GM18870 (cell line): Measurements from ENCODE around the gene UMODL1.

Experiments used
- ATAC-seq: cut with Tn5 transposase; IDR thresholded peaks from one replicate; pipeline ENCODE4 v1.9.1; 2021; ENCODE audit warnings: moderate library complexity; ENCODE audit not compliant: unreplicated experiment

The UMODL1 gene, protein sequence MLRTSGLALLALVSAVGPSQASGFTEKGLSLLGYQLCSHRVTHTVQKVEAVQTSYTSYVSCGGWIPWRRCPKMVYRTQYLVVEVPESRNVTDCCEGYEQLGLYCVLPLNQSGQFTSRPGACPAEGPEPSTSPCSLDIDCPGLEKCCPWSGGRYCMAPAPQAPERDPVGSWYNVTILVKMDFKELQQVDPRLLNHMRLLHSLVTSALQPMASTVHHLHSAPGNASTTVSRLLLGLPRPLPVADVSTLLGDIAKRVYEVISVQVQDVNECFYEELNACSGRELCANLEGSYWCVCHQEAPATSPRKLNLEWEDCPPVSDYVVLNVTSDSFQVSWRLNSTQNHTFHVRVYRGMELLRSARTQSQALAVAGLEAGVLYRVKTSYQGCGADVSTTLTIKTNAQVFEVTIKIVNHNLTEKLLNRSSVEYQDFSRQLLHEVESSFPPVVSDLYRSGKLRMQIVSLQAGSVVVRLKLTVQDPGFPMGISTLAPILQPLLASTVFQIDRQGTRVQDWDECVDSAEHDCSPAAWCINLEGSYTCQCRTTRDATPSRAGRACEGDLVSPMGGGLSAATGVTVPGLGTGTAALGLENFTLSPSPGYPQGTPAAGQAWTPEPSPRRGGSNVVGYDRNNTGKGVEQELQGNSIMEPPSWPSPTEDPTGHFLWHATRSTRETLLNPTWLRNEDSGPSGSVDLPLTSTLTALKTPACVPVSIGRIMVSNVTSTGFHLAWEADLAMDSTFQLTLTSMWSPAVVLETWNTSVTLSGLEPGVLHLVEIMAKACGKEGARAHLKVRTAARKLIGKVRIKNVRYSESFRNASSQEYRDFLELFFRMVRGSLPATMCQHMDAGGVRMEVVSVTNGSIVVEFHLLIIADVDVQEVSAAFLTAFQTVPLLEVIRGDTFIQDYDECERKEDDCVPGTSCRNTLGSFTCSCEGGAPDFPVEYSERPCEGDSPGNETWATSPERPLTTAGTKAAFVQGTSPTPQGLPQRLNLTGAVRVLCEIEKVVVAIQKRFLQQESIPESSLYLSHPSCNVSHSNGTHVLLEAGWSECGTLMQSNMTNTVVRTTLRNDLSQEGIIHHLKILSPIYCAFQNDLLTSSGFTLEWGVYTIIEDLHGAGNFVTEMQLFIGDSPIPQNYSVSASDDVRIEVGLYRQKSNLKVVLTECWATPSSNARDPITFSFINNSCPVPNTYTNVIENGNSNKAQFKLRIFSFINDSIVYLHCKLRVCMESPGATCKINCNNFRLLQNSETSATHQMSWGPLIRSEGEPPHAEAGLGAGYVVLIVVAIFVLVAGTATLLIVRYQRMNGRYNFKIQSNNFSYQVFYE

GRCh38 chr21:42071146-42071737, at the start of gene UMODL1:
UMODL1 (plus strand) TSS chr21:42071317; CDS start chr21:42071317, 0 bp downstream.
- no peak for ATAC-seq

DNA sequence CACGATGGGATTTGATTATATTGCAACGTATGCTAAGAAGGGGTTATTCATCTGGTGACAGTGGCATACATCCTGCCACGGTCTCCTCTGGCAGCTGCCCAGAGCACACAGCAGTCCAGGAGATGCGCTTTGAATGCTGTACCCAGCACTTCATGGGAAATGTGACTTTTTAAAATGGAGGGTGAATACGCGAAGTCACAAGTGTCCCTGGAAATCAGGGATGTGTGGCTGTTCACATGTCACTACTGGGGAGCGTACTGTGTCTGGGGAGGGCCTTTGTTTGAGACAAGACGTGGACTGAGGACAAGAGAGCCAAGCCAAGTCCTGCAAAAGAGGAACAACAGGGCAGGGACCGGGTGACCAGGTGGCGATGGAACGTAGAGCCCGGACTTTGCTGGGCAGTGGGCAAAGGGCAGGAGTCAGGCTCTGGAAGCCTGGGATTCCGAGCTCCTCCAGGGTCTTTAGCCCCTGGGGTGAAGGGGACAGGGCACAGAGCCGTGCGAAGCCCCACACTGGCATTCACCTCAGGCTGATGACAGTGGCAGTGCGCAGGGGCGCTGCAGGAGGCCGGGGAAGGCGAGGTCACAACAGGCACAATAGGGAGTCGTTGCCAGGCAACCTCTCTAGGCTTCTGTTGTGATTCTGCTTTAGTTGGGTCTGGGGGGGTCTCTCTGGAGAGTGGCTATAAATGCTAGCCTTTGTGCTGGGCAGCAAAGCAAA, 49.6 kb upstream of the UMODL1 start:
- ATAC-seq, result no peak

GRCh38 chr21:42022091-42022430, 49.1 kb upstream of the UMODL1 start:
- ATAC-seq, result no peak

DNA sequence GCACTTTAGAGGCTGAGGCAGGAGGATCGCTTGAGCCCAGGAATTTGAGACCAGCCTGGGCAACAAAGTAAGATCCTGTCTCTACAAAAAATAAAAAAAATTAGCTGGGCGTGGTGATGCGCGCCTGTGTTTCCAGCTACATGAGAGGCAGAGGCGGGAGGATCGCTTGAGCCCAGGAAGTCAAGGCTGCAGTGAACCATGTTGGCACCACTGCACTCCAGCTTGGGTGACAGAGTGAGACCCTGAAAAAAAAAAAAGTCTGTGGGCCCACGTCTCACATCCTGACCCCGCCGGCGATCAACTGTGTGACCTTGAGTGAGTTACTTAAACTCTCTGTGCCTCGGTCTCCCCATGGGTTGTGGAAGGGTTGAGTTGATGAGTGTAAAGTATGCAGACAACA, 48.2 kb upstream of the UMODL1 start:
- ATAC-seq, result no peak

- ATAC-seq, result no peak
These were observed 45.6 kb upstream of the UMODL1 start for GRCh38 chr21:42025376-42026081.

- ATAC-seq, result no peak
These were observed 45.1 kb upstream of the UMODL1 start for GRCh38 chr21:42026082-42026435.

DNA sequence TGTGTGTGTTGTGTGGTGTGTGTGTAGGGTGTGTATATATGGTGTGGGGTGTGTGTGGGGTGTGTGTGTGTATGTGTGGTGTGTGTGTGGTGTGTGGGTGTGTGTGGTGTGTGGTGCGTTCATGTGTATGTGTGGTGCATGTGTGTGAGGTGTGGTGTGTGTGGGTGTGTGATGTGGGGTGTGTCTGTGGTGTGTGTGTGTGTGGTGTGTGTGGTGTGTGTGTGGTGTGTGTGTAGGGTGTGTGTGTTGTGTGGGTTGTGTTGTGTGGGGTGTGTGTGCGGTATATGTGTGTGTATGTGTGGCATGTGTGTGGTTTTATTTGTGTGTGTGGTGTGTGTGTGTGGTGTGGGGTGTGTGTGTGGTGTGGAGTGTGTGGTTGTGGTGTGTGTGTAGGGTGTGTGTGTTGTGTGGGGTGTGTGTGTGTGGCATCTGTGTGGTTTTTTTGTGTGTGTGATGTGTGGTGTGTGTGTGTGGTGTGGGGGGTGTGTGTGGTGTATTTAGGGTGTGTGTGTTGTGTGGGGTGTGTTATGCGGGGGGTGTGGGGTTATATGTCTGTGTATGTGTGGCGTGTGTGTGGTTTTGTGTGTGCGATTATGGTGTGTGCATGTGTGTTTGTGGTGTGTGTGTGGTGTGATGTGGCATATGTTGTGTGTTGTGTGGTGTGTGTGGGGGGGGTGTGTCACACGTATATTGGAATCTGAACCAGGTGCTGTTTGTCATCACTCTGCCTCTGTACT, 43.9 kb upstream of the UMODL1 start:
- no peak for ATAC-seq

DNA sequence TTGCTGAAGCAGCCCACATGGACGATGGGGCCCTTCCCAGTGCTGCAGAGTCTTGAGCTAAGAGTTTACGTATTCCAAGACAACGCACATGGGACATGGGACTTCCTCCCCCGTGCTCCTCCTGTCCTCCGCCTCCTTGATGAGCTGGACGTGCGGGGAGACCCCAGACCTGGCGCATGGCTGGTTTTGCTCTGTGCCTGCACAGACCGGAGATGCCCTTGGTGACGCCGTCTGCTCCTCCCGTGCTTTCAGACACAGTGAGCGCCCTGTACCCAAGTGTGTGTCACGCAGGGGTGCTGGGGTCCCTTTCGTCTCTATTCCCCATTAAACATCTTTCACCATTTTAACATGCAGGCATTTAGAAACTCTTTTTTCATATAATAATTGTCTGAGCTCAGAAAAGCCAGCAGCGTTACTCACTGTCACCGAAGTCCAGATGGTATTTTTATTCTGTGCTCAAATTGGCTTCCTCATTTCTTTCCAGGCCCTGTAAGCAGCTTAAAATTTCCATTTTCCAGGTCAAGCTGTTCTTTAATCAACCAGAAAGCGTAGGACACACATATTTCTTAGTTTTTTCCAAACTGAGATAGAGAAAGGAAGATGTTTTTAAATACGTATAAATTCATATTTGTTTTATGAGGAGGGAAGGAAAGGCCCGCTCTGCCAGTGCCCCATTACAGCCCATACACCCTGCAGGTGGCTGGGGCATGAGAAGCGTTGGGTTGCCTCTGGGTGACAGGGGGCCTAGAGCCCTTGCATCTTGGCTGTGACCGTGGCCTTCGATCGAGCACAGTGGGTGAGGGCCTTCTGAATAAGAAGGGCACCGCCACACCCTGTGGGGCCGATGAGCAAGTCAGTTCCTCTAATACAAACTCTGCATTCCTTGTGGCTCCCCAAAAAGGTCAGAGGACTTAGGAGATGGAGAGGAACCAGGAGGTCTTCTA, 43.0 kb upstream of the UMODL1 start:
- ATAC-seq, result no peak

DNA sequence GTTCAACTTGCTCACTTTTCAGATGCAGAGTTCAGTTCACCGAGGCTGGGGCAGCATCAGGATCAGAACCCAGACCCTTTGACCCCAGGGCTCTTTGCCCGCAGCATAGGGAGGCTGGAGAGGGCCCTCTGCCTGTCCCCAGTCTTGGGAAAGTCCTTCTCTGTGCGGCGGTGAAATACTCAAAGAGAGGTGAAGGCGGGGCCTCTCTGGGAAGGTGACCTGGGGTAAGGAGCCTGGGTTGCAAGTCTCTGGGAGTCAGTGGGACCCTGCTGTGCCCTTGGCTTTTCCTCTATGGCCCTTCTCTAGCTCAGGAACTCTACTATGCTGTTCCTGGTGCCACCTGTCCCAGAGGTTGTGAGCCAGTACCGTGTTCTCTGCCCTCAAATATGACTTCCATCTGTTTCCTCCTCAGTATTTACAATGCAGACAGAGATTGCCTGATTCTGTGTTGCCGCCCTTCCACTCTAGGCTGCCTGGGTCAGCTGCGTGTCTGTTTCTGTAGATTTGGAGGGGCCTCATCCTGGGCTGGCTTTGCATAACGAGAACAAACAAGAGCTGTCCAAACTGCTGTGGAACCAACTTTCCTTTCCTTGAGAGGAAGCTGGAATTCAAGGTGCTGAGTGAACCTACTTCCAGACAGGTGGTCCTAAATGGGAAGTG, 42.2 kb upstream of the UMODL1 start:
- ATAC-seq, result no peak

- ATAC-seq, result no peak
These were observed 40.8 kb upstream of the UMODL1 start for GRCh38 chr21:42030311-42030710.

GRCh38 chr21:42031241-42031640, 39.9 kb upstream of the UMODL1 start:
- ATAC-seq, result no peak

GRCh38 chr21:42031816-42032215, 39.3 kb upstream of the UMODL1 start:
- ATAC-seq, result no peak

DNA sequence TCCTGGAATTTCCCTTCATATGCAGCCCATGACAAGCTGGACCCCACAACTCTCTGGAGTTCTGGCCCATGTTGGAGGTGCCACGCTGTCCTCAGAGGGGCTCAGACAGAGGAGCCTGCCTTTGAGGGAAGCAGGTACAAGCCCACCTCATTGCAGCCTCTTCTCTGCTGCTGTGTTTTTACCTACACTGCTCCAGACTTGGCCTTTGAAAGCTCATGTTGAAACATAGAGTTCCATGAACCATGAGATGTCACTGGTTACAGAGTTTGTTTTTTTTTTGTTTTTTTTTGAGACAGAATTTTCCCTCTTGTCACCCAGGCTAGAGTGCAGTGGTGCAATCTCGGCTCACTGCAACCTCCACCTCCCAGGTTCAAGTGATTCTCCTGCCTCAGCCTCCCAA, 38.9 kb upstream of the UMODL1 start:
- ATAC-seq, result no peak

DNA sequence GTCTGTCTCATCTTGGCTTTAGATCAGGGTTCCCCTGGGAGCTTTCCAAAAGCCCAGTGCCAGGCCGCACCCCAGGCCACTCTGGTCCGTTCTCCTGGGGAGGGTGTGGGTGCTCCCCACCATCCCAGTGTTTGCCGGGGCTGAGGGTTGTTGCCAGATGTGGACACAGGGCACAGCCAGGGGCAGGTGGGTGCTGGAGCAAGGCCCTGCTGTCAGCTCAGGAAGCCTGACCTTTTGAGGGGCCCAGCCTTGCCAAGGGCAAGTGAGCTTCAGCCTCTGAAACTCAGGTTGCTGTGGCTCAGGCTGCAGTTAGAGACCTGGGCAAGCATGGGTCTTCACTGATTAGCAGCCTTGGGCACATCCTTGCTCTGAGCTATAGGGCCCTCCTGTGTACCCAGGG, 38.1 kb upstream of the UMODL1 start:
- ATAC-seq, result no peak

DNA sequence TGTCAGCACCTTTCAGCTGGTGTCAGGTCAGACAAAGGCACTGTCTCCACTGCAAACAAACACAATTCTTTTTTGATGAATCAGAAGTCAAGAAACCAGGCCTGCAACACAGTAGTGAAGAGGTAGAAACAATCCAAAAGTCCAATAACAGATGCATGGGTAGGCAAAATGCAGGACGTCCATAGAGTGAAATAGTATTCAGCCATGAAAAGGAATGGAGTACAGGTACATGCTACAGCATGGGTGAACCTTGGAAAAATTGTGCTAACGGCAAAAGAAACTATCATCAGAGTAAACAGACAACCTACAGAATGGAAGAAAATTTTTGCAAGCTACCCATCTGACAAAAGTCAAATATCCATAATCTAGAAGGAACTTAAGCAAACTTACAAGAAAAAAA, 34.8 kb upstream of the UMODL1 start:
- no peak for ATAC-seq

- ATAC-seq, result no peak
These were observed 33.6 kb upstream of the UMODL1 start for GRCh38 chr21:42037516-42037915.

DNA sequence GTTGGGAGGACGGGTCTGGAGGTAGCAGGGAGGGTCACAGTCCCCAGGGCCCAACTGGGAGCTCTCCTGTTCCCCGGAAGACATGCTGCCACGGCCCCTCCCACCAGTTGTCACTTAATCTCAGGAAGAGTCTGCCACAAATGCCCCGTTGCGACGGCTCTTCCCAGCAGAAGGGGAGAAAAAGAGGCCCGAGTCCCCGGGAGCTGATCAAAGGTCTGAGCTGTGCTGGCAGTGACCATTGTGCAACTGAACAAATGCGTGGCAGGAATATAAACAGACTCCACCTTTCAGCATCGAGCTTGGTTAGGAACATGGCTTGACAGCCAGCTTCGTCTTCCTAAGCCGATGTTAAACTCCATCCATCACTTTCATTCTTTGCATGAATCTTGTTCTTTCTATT, 33.2 kb upstream of the UMODL1 start:
- ATAC-seq, result no peak
